Activated gamma-delta T cell treated with anti-CD3 and anti-CD28 coated beads, Interleukin-2, amount 50 U/mL, for 16 hours (primary cell): Measurements from ENCODE around the gene EXOSC9.

Experiments
- DNase-seq: peaks from one replicate; pipeline ENCODE4 v3.0.0-alpha.2; 2020; ENCODE audit warnings: low read depth

Gene EXOSC9

DNA sequence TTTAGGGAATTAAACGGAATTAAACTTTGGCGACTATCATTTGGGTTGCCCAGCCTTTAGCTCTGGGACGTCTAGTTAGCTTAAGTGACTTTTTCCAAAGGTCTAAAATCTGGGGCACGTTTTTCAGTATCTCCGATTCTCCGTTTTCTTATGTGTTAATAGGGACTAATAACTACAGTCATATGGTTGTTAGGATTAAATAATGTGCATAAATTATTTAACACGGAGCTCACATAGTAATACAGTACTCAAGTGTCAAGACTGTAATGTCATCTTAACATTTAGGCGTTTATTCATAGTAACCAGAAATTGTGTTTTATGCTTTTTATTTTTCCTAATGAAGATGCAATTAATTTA, 23.0 kb downstream of the EXOSC9 start:
- DNase-seq: no peak

GRCh38 chr4:121824950-121825349, 23.8 kb downstream of the EXOSC9 start:
- no peak for DNase-seq

DNA sequence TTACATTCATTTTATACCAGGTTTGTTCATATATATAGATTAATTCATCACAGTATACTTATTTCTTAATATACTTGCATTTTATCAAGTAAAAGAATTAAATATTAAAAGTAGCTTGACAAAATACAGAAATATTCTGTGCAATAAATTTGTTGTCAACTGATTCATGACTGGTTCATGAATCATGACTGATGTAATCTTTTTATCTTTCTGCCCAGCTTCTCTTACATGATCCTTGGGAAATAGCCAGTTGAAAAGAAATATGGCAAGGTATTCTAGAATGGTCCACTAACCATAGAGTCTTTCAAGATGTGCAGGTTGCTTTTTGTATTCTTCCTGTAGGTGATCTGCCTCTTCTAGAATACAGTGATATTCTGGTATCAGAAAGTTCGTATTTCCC, 26.7 kb downstream of the EXOSC9 start:
- DNase-seq: no peak

DNA sequence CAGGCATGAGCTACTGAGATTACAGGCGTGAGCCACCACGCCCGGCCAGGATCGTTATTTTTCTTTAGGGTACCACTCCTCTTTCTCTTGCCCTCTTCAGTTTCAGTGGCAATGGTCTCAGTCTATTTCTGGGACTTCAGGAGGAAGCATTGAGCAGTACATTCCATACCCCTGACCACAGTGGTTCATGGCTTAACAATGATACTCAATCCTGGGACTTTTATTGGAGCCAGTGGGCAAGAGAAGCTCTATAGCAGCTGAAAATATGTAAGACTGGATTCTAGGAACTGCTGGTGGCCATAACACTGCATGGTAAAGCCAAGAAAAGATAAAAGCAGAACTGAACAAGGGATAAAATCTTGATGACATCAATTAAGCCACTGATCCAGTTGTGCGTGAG, 28.4 kb downstream of the EXOSC9 start:
- no peak for DNase-seq

GRCh38 chr4:121838136-121838535, 37.0 kb downstream of the EXOSC9 start:
- DNase-seq: no peak

DNA sequence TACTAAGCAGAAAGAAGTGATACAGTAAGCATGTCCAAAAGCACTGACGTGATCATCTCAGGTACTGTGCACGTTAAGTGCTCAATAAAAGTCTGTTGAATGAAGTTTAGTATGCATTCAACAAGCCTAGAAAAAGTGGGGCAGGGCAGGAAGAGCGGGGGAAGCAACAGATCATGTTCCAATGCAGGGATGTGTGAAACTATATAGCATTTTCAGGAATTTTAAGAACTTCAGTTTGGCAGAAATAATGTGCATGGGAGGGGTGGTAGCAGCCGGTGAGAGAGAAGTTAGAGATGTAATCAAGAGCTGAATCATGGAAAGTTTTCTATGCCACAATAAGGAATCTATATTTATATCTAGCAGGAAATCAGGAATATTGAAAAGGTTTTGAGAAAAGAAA, 41.7 kb downstream of the EXOSC9 start:
- no peak for DNase-seq

DNA sequence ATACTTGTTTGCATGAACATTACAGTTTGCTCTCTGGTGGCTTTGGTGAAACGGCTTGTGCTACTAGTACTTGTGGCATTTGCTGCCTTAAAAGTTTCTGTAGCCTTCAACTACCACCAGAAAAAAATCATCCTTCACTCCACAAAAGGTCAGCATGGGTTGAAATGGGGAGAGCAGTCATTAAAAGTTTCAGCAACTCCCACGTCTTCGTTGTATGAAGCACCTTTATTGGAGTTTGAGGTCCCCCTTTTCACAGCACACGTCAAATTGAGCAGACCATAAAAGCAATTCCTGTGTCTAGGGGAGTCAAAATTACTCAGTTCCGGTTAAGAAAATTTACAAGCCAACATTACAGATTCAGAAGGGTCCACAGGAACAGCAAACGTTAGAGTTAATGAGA, 45.5 kb downstream of the EXOSC9 start:
- no peak for DNase-seq

DNA sequence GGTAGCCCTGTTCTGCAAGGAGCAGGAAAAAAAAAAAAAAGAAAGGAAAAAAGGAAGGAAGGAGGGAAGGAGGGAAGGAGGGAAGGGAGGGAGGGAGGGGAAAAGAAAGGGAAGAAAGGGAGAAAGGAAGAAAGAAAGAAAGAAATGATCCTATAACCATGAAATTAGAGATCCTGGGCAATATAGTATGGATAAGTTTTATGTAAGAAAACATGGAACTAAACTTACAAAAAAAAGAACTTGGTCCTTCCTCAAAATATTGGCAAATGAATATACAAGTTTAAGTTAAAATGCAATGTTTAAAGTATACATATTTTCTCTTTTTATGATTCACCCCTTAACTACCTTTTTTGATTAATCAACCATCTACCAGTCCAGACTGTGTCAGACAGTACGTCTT, 50.2 kb downstream of the EXOSC9 start:
- no peak for DNase-seq

- DNase-seq: no peak
These were observed 59.0 kb downstream of the EXOSC9 start for GRCh38 chr4:121860121-121860520.

GRCh38 chr4:121861426-121861825, 60.3 kb downstream of the EXOSC9 start:
- no peak for DNase-seq

DNA sequence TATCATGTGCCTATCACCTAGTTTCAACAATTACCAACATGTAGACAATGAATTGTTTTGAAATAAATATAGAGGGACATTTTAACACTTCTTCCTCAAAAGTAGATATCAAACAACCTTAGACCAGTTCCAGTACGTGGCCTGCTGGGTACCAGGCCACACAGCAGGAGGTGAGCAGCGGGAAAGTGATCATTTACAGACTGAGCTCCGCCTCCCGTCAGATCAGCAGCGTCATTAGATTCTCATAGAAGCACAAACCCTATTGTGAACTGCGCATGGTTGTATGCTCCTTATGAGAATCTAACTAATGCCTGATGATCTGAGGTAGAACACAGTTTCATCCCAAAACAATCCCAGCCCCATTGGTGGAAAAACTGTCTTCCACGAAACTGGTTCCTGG, 62.7 kb downstream of the EXOSC9 start:
- no peak for DNase-seq
